ENCODE measurements around the gene MYLK4. TPM values are rescaled to one million over a fixed set of nuclear protein-coding genes. Genes with fewer than 3 reads are reported as not detected.

The MYLK4 gene
- 0.52 and 1.0 TPM in 2 replicates for total RNA-seq

DNA sequence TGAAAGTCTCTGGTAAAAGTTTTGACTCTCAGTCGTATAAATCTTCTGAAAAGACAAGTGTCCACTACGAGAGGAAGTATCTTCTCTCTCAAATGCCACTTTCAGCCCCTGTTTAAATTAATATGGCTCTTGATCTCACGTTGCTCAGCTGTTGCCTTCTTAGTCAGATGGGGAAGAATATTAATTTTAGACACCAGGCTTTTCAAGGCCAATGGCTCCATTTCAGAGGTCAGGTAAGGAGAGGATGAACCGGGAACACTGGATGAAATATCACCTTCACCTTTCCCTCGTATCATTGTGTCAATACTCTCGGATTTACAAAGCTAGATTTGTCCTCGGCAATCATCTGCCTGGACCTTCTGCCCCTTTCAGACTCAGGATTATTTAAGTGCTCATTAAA is at the start of gene MYLK4:
Gene MYLK4 (minus strand): TSS at position 91 of the 400 bp plus-strand sequence. CDS start 1,628 bp downstream, outside the sequence.
- no peak for DNase-seq (ENCODE audit: low read depth)

GRCh38 chr6:2799936-2800527 is 49.3 kb upstream of the MYLK4 start:
- DNase-seq (ENCODE audit: low read depth) = no peak

DNA sequence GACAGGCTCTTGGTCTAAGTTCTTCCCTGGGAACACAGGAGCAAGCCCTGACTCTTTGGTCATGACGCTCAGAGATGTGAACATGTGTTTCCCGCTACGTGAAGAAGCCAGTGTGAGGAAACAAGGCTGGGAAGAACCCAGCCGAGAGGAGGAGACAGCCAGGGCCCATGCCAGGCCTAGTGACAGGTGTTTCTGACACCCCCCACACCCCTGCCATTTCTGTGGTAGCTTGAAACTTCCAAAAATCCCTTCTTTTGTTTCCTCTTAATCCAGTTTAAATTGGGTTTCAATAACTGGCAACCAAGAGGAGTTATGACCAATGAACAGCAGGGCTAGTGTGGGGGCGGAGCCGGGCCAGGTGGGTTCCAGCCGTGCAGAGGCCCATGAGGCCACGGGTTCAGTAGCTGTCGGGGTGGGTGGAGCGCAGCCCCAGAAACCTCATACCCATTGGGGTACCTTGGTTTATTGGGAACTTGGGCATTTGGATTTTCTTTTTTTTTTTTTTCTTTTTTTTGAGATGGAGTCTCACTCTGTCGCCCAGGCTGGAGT is 47.9 kb upstream of the MYLK4 start:
- DNase-seq (ENCODE audit: low read depth) = no peak

- peak; percentile 52 for DNase-seq (ENCODE audit: low read depth)
Observed at GRCh38 chr6:2797564-2798031, 46.9 kb upstream of the MYLK4 start.

DNA sequence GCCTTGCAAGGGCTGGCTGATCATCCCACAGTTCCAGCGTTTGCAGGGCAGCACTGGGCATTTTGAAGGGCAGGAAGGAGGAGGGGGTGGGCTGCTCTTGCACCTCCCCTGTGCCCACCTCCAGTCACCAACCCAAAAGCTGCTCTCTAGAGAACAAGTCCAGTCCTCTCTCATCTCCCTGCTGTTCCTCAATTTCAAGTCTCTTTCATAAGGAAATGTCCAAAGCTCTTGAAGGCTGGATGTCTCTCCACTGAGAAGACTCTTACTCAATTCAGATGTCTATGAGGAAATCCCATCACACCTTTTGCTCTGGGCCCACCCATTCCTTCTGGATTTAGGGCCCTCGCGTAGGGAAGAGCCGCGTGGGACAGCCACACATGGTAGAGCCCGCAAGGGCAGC is 46.1 kb upstream of the MYLK4 start:
- no peak for DNase-seq (ENCODE audit: low read depth)

DNA sequence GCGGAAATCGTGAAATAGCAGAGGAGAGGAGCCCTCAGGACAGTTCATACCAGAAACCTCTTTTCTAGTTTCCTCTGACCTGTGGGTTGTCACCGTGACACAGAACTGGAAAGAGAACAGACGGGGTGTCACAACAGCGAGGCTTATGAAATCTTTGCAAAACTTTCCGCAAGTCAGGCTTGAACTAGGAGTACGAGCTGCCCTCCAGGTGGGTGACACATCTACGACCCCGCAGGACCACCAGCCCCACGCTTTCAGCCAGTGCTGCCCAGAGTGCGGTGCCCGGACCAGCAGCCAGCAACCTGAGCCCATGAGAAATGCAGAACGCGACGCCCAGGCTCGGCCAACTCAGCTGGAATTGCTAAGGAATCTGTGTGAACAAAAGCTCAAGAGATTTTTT is 45.2 kb upstream of the MYLK4 start:
- DNase-seq (ENCODE audit: low read depth) = no peak

DNA sequence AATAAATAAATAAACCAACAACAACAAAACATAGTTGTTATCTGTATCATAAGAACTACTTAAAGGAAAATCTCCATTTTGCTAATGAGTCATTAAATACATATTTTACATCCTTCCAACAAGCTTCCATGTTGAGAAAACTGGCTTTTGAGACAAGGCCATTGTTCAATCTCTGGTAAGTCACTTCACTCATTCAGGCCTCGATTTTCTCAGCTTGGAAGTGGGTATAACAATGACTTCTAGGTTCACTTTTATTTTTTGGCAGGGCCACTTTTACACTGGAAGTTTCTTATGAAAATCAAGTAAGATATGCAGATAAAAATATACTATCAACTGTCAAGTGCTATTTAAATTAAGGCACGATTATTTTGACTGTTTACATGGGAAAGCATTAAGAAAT is 44.4 kb upstream of the MYLK4 start:
- DNase-seq (ENCODE audit: low read depth) = no peak

DNA sequence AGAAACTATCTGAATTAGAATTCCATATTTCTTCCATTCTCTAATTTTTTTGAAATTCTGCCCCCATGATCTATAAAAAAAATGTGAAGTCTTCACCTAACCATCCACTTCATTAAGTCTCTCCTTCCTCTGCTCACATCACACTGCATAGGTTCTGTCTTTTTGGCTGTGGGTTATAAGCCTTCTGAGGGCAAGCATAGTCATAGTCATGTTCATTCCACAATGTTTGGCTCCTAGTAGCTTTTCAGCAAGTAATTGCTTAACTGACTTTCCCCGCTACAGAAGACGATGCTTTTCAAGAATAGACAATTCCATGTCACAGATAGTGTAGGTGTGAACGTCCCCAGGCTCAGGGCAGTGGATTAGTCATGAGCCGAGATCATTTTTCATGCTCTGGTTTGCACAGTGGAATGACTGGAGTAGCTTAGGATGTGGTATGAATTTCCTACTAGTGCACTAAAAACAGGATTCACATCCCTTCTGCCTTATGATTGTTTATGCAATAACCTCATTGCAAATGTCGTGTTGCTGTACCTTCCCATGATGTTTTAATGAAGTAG is 43.5 kb upstream of the MYLK4 start:
- peak; percentile 16 for DNase-seq (ENCODE audit: low read depth)

GRCh38 chr6:2793534-2794151 is 42.9 kb upstream of the MYLK4 start:
- DNase-seq (ENCODE audit: low read depth) = no peak

DNA sequence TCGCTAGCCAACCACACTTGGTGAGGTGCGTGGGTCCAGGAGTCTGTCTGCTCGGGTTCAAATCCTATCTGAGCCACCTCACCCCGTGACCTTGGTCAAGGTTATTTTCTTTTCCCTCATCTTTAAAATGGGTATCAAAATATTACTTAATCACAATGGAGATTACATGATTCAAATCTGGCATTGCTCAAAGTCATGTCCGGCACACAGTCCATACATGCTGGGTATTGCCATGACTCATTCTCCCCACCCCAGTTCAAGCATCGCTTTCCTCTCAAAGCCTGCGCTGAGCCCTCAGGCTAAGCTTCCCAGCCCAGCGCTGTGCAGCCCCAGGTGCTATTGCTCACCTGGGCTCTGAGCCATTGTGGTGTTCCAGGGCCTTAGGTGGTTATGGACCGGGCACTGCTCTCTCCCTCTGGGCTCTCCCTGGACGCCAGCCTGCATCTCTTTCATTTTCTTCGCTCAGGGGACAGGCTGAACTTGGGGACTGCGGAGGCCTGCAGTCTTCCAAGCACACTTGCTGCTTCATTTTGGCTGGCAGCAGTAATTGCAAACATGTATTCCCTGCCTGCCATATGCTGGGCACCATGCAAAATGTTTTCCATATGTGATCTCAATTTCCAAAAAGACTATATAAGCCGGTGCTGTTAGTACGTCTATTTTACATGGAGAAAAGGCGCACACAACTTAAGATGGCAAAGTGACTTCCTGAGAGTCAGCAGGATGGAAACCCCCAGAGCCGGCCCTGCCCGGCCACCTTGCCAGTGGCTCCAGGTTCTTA is 41.8 kb upstream of the MYLK4 start:
- DNase-seq (ENCODE audit: low read depth) = no peak

- no peak for DNase-seq (ENCODE audit: low read depth)
Observed at GRCh38 chr6:2791450-2791974, 40.8 kb upstream of the MYLK4 start.

GRCh38 chr6:2790588-2791449 is 40.1 kb upstream of the MYLK4 start:
- peak; percentile 79 for DNase-seq (ENCODE audit: low read depth)

DNA sequence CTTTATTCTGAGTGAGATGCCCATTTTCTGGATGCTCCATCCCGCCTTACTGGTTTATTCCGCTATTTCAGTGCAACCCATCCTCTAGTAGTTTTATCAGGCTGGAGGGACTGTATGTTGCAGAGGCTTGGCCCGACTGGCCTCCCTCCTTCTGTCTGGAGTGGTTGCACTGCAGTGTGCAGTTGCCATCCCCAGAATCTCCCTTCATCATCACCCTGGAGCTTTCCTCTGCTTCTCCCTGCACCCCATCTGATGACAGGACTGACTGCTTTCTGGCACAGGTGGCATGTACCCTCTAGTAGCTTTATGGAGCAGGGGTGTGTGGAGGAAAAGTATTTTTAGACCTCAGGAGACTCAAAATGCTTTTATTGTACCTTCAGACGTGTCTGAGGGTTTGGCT is 35.5 kb upstream of the MYLK4 start:
- no peak for DNase-seq (ENCODE audit: low read depth)

GRCh38 chr6:2784930-2785329 is 34.2 kb upstream of the MYLK4 start:
- no peak for DNase-seq (ENCODE audit: low read depth)

DNA sequence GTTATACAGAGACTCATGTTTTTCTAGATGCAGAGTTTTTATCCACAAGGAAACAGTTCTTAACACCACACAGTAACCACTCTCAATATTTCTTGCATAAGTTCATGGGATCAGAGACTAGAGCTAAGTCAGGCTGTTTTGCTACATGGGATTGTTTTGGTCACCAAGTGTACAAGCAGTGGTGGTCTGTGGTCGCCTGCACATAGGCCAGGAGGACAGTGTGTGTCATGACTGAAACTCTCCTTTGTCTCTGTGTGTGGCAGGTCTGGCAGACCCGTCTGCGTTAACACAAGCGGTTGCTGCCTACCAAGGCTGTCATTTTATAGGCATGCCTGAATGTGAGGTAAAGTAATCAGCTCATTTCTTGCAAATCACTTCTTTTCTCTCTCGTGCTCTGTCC is 33.3 kb upstream of the MYLK4 start:
- DNase-seq (ENCODE audit: low read depth) = no peak

GRCh38 chr6:2783188-2783963 is 32.7 kb upstream of the MYLK4 start:
- DNase-seq (ENCODE audit: low read depth) = no peak

DNA sequence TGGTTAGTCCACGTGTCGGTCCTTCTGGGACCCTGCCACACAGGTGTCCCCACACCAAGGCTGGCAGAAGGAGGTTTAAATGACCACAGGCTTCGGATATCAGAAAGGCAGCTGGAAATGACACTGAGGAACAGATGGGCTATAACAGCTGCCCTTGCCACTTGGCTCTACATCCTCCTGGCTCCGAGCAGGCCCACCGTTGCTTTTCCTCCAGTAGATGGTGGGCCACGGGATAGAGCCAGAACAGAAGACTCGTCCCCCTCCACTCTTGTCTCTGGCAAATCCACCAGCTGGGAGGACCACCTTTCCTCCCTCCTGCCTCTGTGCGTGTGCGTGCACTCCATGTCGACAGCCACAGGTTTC is 32.1 kb upstream of the MYLK4 start:
- DNase-seq (ENCODE audit: low read depth) = no peak

DNA sequence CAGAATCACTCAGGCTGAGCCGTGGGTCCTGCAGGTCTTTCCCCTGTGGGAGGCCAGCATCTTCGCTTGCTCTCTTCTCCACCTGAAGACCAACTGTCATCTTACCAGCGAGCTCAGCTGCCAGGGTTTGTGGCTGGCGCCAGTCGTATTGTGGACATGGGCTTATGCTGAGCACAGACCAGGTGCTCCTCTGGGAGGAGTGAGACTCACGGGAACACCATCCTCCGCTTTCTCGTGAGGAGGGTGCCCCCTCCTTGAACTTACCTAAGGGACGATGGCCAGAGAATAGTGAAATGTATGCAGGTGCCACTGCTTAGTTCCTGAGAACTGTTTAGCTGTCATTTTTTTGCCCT is 31.6 kb upstream of the MYLK4 start:
- no peak for DNase-seq (ENCODE audit: low read depth)

- DNase-seq (ENCODE audit: low read depth) = no peak
Observed at GRCh38 chr6:2781685-2782355, 31.1 kb upstream of the MYLK4 start.

All from renal cortical epithelial cell (primary cell).